IPS-18a (cell line): ENCODE results near the gene TRMT2A.
"Not testable (repeated sequence)": the region's sequence is repeated elsewhere in the genome, so short reads cannot be mapped to it uniquely, and the experiment has no call there.

ENCODE experiments used
- H3K27ac ChIP-seq: one replicate; pipeline ENCODE4 v1.5.1; 2013; ENCODE audit warnings: low read length
- H3K27me3 ChIP-seq: one replicate; pipeline ENCODE4 v1.6.1; 2013; ENCODE audit warnings: mild to moderate bottlenecking, low read length; ENCODE audit not compliant: control insufficient read depth, insufficient read depth
- H3K36me3 ChIP-seq: one replicate; pipeline ENCODE4 v1.6.1; 2013; ENCODE audit warnings: low read depth, low read length; ENCODE audit not compliant: control insufficient read depth
- H3K4me1 ChIP-seq: one replicate; pipeline ENCODE4 v1.6.1; 2013; ENCODE audit warnings: low read depth, low read length; ENCODE audit not compliant: control insufficient read depth
- H3K4me3 ChIP-seq: one replicate; pipeline ENCODE4 v1.5.1; 2013; ENCODE audit warnings: low read length
- H3K9ac ChIP-seq: one replicate; pipeline ENCODE4 v1.6.1; 2013; ENCODE audit warnings: mild to moderate bottlenecking, low read length, moderate library complexity
- H3K9me3 ChIP-seq: one replicate; pipeline ENCODE4 v1.6.1; 2013; ENCODE audit warnings: low read depth, low read length; ENCODE audit not compliant: control insufficient read depth

The TRMT2A gene, protein sequence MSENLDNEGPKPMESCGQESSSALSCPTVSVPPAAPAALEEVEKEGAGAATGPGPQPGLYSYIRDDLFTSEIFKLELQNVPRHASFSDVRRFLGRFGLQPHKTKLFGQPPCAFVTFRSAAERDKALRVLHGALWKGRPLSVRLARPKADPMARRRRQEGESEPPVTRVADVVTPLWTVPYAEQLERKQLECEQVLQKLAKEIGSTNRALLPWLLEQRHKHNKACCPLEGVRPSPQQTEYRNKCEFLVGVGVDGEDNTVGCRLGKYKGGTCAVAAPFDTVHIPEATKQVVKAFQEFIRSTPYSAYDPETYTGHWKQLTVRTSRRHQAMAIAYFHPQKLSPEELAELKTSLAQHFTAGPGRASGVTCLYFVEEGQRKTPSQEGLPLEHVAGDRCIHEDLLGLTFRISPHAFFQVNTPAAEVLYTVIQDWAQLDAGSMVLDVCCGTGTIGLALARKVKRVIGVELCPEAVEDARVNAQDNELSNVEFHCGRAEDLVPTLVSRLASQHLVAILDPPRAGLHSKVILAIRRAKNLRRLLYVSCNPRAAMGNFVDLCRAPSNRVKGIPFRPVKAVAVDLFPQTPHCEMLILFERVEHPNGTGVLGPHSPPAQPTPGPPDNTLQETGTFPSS

DNA sequence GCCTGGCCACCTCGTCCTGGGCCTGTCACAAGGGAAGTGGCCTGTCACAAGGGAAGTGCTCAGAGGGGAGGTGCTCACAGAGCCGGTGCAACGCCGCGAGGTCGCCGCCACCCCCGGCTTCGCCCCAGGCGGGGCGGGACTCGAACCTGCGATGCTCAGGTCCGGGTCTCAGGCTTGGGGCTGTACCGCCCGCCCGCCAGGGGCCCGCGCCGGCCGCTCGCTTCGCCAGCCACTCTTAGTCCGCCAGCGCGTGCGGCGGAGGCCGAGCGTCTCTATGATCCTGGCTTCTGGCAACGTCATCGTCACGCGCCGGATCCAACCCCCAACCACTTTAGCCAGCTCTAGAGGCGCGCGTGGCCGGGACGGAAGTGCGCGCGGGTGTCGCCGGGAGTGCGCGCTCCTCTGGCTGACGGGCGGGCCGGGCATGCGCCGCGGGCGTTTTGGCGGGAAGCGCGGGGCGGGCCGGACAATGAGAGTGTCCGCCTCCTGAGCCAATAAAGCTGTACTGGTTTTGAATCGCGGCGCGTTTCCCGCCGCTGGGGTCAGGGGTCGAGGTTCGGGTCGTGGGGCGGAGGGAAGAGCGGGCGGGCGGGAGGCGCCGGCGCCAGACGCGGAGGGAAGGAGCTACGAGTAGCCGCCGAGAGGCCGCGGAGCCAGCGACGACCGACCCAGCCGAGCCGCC is at the start of gene TRMT2A:
TRMT2A (minus strand) TSS at position 276 of the 682 bp plus-strand sequence. CDS start 320 bp downstream, outside the sequence.
- H3K4me3 ChIP-seq: peak within 1 kb of the TSS; percentile 83
- peaks cover 48% of the 10 kb centered on the region for H3K36me3 ChIP-seq
- peak within 1 kb of the TSS; percentile 98 for H3K9ac ChIP-seq
- peak within 1 kb of the TSS; percentile 86 for H3K27ac ChIP-seq
- no peaks in the 10 kb centered on the region for H3K27me3 ChIP-seq
- no peaks in the 10 kb centered on the region for H3K9me3 ChIP-seq
- peaks cover 6% of the 10 kb centered on the region for H3K4me1 ChIP-seq

DNA sequence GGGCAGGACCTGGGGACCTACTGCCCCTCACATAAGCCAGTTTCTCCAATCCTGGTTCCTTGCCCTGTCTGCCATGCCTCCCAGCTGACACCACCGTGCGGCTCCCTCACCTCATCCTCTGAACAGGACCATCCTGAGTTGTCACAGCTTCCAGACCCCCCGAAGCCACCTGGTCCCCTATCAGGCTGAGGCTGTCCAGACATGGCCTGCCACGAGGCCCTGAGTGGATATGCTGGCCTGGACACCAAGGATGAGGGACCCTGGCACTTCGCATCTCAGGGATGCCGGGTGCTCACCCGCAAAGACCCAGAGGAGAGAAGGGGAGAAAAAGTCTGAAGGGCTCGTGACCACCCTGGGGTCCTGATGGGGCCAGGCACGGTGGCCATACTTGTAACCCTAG is 49.7 kb upstream of the TRMT2A start:
- Histone ChIP-seq H3K4me3 (no peak overlapping the region), H3K9ac (no peak overlapping the region)

DNA sequence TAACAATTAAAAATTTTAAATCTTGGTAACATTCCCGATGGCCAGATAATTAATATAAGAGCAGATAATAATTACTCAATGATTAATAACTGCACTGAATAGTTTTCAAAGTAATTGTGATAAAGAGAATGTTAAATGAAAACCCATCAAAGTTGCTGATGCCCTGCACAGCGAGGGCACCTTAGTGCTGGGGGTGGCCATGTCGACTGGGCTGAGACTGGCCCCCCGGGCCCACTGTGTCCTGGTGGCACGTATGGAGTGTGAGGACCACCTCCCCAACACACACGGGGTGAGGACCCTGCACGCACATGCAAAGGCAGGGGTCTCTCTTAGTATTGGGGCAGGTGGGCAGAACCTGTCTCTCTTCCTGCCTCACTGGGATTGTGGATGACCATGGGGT is 48.9 kb upstream of the TRMT2A start:
- H3K36me3 ChIP-seq: no peaks in the 10 kb centered on the region

More for the DNA sequence above, 49.7 kb upstream of the TRMT2A start:
- H3K4me1 ChIP-seq: no peaks in the 10 kb centered on the region
- H3K9me3 ChIP-seq: no peaks in the 10 kb centered on the region
- H3K36me3 ChIP-seq: no peaks in the 10 kb centered on the region
- H3K27me3 ChIP-seq: no peaks in the 10 kb centered on the region
- H3K27ac ChIP-seq: no peak overlapping the region

DNA sequence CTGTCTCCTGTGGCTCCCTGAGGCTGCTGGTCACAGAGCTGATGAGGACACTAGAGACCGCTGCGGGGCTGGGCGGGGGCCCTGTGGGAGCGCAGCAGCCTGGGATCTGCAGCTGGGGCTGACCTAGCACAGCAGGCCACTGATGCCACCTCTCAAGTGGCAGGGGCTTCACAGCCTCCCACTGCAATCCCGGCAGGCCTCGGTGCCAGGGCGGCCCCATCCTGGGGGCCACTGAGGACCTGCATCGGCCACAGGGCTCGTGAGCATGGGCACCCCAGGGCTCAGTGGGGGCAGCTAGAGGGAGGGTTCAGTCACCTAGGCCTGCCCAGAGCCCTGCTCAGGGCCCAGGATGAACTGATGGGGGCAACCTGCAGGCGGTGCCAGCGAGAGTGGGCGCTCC is 48.4 kb upstream of the TRMT2A start:
- Histone ChIP-seq H3K27ac (no peak overlapping the region), H3K4me1 (no peaks in the 10 kb centered on the region), H3K27me3 (no peaks in the 10 kb centered on the region), H3K9me3 (no peaks in the 10 kb centered on the region), H3K4me3 (no peak overlapping the region), H3K36me3 (no peaks in the 10 kb centered on the region), H3K9ac (no peak overlapping the region)

More for the DNA sequence above, 48.9 kb upstream of the TRMT2A start:
- H3K4me3 ChIP-seq: no peak overlapping the region
- no peak overlapping the region for H3K27ac ChIP-seq
- no peak overlapping the region for H3K9ac ChIP-seq
- H3K4me1 ChIP-seq: no peaks in the 10 kb centered on the region
- H3K9me3 ChIP-seq: no peaks in the 10 kb centered on the region
- no peaks in the 10 kb centered on the region for H3K27me3 ChIP-seq

DNA sequence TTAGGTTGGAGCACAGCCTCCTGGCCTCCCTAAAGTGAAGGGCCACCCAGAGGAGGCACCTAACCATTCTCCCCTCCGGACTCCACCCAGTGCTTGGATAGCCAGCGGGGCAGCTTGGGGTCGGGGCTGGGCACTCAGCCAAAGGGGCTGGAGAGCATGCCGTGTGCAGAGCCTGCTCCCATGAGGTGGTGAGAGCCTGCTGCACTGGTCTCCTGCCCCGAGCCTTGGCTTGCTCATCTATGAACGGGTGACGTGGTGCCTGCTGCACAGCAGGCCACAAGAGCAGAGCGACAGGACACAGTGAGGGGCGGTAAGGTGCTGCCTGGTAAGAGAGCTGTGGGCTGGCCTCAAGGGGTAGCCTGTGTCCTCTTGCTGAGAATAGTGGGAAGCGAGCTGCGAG is 47.8 kb upstream of the TRMT2A start:
- no peaks in the 10 kb centered on the region for H3K27me3 ChIP-seq
- no peak overlapping the region for H3K9ac ChIP-seq
- no peaks in the 10 kb centered on the region for H3K4me1 ChIP-seq
- H3K9me3 ChIP-seq: no peaks in the 10 kb centered on the region
- H3K36me3 ChIP-seq: no peaks in the 10 kb centered on the region
- H3K27ac ChIP-seq: no peak overlapping the region
- no peak overlapping the region for H3K4me3 ChIP-seq

DNA sequence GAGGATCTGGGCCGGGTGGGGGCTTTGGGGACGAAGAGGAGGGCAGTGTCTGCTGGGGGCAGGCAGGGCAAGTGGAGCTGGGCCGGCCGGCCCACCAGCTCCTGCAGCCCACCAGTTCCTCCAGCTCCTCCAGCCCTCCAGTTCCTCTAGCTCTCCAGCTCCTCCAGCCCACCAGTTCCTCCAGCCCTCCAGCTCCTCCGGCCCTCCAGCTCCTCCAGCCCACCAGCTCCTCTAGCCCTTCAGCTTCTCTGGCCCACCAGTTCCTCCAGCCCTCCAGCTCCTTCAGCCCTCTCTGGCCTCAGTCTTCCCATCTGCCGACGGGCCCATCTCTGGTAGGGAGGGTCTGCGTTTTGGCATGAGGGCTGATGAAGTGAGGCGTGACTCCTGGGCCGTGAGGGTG is 43.0 kb upstream of the TRMT2A start:
- Histone ChIP-seq H3K36me3 (no peaks in the 10 kb centered on the region), H3K4me3 (no peak overlapping the region), H3K27me3 (no peaks in the 10 kb centered on the region), H3K4me1 (peaks cover 3% of the 10 kb centered on the region), H3K9me3 (no peaks in the 10 kb centered on the region), H3K9ac (no peak overlapping the region), H3K27ac (no peak overlapping the region)

DNA sequence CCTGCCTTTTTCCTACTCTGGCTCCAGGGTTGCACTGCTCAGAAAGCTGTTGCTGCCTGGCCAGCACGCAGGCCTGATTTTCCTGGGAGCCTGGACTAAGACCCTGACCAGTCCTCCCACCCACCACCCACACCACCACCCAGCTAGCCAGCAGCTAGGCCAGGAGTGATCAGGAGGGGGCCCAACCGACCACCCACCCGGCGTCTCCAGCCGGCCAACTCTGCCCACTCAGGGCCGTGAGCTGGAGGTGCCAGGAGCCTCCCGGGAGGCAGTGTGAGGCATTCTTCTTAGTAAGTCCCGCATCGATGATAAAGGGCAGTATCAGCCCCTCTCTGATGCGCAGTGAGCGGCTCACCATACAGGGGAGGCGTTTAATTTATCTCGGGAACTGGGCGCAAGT is 42.5 kb upstream of the TRMT2A start:
- not testable (repeated sequence) for H3K9me3 ChIP-seq, H3K9ac ChIP-seq, H3K4me3 ChIP-seq, H3K4me1 ChIP-seq, H3K27ac ChIP-seq, H3K27me3 ChIP-seq, H3K36me3 ChIP-seq

DNA sequence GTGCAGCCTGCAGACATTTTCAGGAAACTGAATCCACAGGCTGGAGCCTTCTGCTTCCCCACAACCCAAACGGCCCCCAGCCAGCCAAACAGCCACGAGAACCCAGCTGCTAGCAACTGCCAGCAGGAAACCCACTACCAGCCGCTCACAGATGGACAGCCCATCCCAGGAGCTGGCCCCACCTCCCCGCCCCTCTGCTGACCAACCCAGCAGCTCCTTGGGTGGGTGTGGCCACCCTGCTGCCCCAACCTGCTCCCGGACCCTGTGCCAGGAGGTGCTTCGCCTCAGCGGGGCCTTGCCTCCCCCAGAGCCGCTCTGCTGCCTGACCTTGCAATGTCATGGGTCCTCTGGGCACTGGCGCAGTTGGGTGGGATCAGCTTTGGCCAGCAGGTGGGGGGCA is 42.0 kb upstream of the TRMT2A start:
- H3K27ac ChIP-seq: no peak overlapping the region
- H3K4me1 ChIP-seq: peaks cover 3% of the 10 kb centered on the region
- no peaks in the 10 kb centered on the region for H3K36me3 ChIP-seq
- no peak overlapping the region for H3K9ac ChIP-seq
- no peak overlapping the region for H3K4me3 ChIP-seq
- no peaks in the 10 kb centered on the region for H3K9me3 ChIP-seq
- no peaks in the 10 kb centered on the region for H3K27me3 ChIP-seq

DNA sequence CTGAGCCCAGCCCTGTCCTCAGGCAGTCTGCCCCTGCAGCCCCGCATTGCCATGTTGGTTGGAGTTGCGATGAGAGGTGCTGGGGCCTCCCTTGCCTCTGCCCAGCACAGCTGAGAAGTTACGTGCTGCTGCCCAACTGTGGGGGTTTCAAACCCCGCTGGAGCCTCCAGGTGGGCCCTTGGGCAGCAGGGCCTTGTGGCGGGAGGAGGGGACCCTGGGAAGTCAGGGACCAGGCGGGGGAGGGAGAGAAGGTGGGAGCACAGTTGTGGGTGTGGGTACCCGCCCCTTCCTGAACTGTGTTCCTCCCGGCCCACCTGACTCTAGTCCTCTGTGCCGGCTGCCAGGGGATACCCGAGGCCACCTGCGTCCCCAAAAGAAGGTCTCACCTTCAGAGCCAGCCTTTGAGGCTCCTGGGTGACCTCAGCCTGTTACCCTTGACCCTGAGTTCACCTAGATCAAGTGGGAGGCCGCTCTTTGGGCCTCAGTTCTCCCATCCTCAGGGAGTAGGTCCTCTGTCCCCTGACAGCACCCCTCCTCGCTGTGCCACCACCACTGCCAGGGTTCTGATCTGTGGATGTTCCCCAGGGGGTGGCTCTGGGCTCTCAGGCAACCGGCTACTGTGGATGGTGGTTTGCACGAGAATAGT is 41.5 kb upstream of the TRMT2A start:
- Histone ChIP-seq H3K4me3 (no peak overlapping the region), H3K9ac (no peak overlapping the region), H3K9me3 (no peaks in the 10 kb centered on the region), H3K27me3 (no peaks in the 10 kb centered on the region), H3K36me3 (no peaks in the 10 kb centered on the region), H3K4me1 (peaks cover 7% of the 10 kb centered on the region), H3K27ac (no peak overlapping the region)

DNA sequence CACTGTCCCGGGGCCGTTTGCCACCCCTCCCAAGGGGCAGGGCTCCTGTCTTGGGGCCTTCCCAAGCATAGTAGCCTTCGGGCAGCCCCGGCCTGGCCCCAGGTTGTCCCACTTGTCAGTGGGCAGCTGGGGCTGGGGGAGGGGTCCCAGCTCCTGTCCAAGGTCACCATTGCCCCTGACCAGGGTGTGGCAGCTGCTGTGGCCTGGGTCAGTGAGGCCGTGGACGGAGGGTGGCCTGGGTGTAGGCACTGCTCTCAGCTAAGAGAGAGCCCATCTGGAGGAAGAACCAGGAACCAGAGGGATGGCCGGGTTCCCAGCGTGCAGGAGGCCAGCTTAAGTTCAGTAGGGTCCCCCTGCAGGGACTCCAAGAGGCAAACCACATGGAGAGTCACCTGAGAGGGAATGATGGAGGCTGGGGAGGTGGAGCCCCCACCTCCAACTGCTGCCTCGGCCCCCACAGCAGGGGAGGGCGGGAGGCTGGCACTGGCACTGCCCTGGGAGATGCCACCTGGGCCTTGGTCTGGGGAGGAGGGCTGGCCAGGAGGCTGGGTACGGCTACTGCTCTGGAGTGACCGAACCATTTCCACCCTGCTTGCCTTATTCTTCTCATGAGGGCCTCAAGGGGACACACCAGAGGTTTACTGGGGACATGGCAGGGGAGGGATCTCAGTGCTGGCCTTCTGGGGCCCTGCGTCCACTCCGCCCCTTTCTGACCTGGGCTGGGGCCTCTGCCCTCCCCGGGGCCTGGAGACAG is 40.6 kb upstream of the TRMT2A start:
- Histone ChIP-seq H3K4me1 (peaks cover 7% of the 10 kb centered on the region), H3K36me3 (no peaks in the 10 kb centered on the region), H3K4me3 (no peak overlapping the region), H3K9ac (no peak overlapping the region), H3K9me3 (no peaks in the 10 kb centered on the region), H3K27ac (no peak overlapping the region), H3K27me3 (no peaks in the 10 kb centered on the region)
